Skeletal muscle tissue (tissue), 4 donors: Measurements from ENCODE around the gene BEND7. TPM values are rescaled to one million over a fixed set of nuclear protein-coding genes. Genes with fewer than 3 reads are reported as not detected.

Source experiments
- H3K27ac ChIP-seq: one replicate; pipeline ENCODE4 v1.7.0; 2013; ENCODE audit warnings: mild to moderate bottlenecking, low read depth, low read length, inconsistent platforms
- H3K27me3 ChIP-seq, 3 donors: one replicate each; pipeline ENCODE4 v1.7.0; 2013; ENCODE audit warnings: low read length in 3 of 3; ENCODE audit not compliant: control insufficient read depth in 3 of 3, insufficient read depth in 3 of 3
- H3K36me3 ChIP-seq, 3 donors: one replicate each; pipeline ENCODE4 v1.7.0; 2013; ENCODE audit warnings: low read length in 3 of 3; ENCODE audit not compliant: control insufficient read depth in 3 of 3, insufficient read depth in 3 of 3
- H3K4me1 ChIP-seq, 3 donors: one replicate each; pipeline ENCODE4 v1.7.0; 2013; ENCODE audit warnings: low read length in 3 of 3, mild to moderate bottlenecking in 3 of 3; ENCODE audit not compliant: control insufficient read depth in 3 of 3, insufficient read depth in 3 of 3
- H3K4me3 ChIP-seq, 3 donors: one replicate each; pipeline ENCODE4 v1.7.0; 2013; ENCODE audit warnings: low read length in 3 of 3
- H3K9ac ChIP-seq, 3 donors: one replicate each; pipeline ENCODE4 v1.7.0; 2013; ENCODE audit warnings: low read length in 3 of 3, mild to moderate bottlenecking in 3 of 3, moderate library complexity in 2 of 3, low read depth in 1 of 3
- H3K9me3 ChIP-seq, 3 donors: one replicate each; pipeline ENCODE4 v1.7.0; 2013; ENCODE audit warnings: low read length in 3 of 3; ENCODE audit not compliant: control insufficient read depth in 3 of 3
- total RNA-seq: library from RNA; depleted of rRNA; stranded (reverse); fragments of >200 nt; gene quantifications from one replicate; pipeline ENCODE4 v1.2.3, GENCODE V29; 2014
- donor health status: Osteomylitis.

Gene BEND7
- total RNA-seq, 1 donor from 2014 or later = 6.8 TPM

- H3K27me3 ChIP-seq = peaks cover 0 to 2% (median 0%) of the 10 kb centered on the region in 3 donors
- H3K4me1 ChIP-seq = no peaks in the 10 kb centered on the region
- H3K4me3 ChIP-seq = no peak overlapping the region
Observed at GRCh38 chr10:13400196-13400965, 128.4 kb downstream of the BEND7 start.

GRCh38 chr10:13399752-13400151 lies 129.1 kb downstream of the BEND7 start:
- peaks cover 0 to 3% (median 0%) of the 10 kb centered on the region in 3 donors for H3K9me3 ChIP-seq
- no peak overlapping the region for H3K4me3 ChIP-seq
- no peaks in the 10 kb centered on the region for H3K36me3 ChIP-seq
- peaks cover 0 to 2% (median 0%) of the 10 kb centered on the region in 3 donors for H3K27me3 ChIP-seq
- no peak overlapping the region for H3K9ac ChIP-seq
- no peaks in the 10 kb centered on the region for H3K4me1 ChIP-seq
- no peak overlapping the region for H3K27ac ChIP-seq

More at GRCh38 chr10:13400196-13400965, 128.4 kb downstream of the BEND7 start:
- Histone ChIP-seq H3K27ac (no peak overlapping the region), H3K9me3 (peaks cover 0 to 3% (median 0%) of the 10 kb centered on the region in 3 donors), H3K36me3 (no peaks in the 10 kb centered on the region), H3K9ac (no peak overlapping the region)

- no peak overlapping the region for H3K4me3 ChIP-seq
- H3K27me3 ChIP-seq = peaks cover 0 to 2% (median 0%) of the 10 kb centered on the region in 3 donors
- H3K9ac ChIP-seq = no peak overlapping the region
- H3K27ac ChIP-seq = no peak overlapping the region
- H3K9me3 ChIP-seq = peaks cover 0 to 3% (median 0%) of the 10 kb centered on the region in 3 donors
- H3K4me1 ChIP-seq = no peaks in the 10 kb centered on the region
- no peaks in the 10 kb centered on the region for H3K36me3 ChIP-seq
Observed at GRCh38 chr10:13399236-13399635, 129.6 kb downstream of the BEND7 start.

GRCh38 chr10:13397052-13397451 lies 131.8 kb downstream of the BEND7 start:
- Histone ChIP-seq H3K4me1 (no peaks in the 10 kb centered on the region), H3K27ac (no peak overlapping the region), H3K9ac (no peak overlapping the region), H3K9me3 (peaks cover 0 to 3% (median 0%) of the 10 kb centered on the region in 3 donors), H3K4me3 (no peak overlapping the region), H3K36me3 (no peaks in the 10 kb centered on the region), H3K27me3 (peaks cover 0 to 2% (median 0%) of the 10 kb centered on the region in 3 donors)

- no peak overlapping the region for H3K9ac ChIP-seq
- no peaks in the 10 kb centered on the region for H3K36me3 ChIP-seq
- H3K27me3 ChIP-seq = peaks cover 0 to 2% (median 0%) of the 10 kb centered on the region in 3 donors
- H3K27ac ChIP-seq = no peak overlapping the region
- H3K4me3 ChIP-seq = no peak overlapping the region
- no peaks in the 10 kb centered on the region for H3K4me1 ChIP-seq
- peaks cover 0 to 3% (median 0%) of the 10 kb centered on the region in 3 donors for H3K9me3 ChIP-seq
Observed at GRCh38 chr10:13396369-13396768, 132.4 kb downstream of the BEND7 start.

- no peak overlapping the region for H3K4me3 ChIP-seq
- peaks cover 0 to 3% (median 0%) of the 10 kb centered on the region in 3 donors for H3K9me3 ChIP-seq
- H3K27me3 ChIP-seq = peaks cover 0 to 2% (median 1%) of the 10 kb centered on the region in 3 donors
- no peak overlapping the region for H3K27ac ChIP-seq
- peaks cover 0 to 3% (median 3%) of the 10 kb centered on the region in 3 donors for H3K4me1 ChIP-seq
- H3K36me3 ChIP-seq = no peaks in the 10 kb centered on the region
- no peak overlapping the region for H3K9ac ChIP-seq
Observed at GRCh38 chr10:13395540-13395939, 133.3 kb downstream of the BEND7 start.

GRCh38 chr10:13393640-13394039 lies 135.2 kb downstream of the BEND7 start:
- Histone ChIP-seq H3K4me3 (no peak overlapping the region), H3K27ac (no peak overlapping the region), H3K9ac (no peak overlapping the region), H3K9me3 (peaks cover 0 to 3% (median 0%) of the 10 kb centered on the region in 3 donors), H3K27me3 (peaks cover 0 to 5% (median 2%) of the 10 kb centered on the region in 3 donors), H3K36me3 (no peaks in the 10 kb centered on the region), H3K4me1 (peaks cover 0 to 7% (median 6%) of the 10 kb centered on the region in 3 donors)

- no peak overlapping the region for H3K9ac ChIP-seq
Observed at GRCh38 chr10:13392701-13393100, 136.1 kb downstream of the BEND7 start.

More at GRCh38 chr10:13392701-13393100, 136.1 kb downstream of the BEND7 start:
- Histone ChIP-seq H3K27ac (no peak overlapping the region), H3K36me3 (no peaks in the 10 kb centered on the region), H3K4me1 (peaks cover 0 to 7% (median 6%) of the 10 kb centered on the region in 3 donors), H3K27me3 (peaks cover 0 to 5% (median 3%) of the 10 kb centered on the region in 3 donors), H3K9me3 (peaks cover 0 to 3% (median 0%) of the 10 kb centered on the region in 3 donors), H3K4me3 (no peak overlapping the region)
